BJ (cell line): Measurements from ENCODE around the gene SLC22A31. TPM values are rescaled to one million over a fixed set of nuclear protein-coding genes. Genes with fewer than 3 reads are reported as not detected.

Source experiments
- CTCF ChIA-PET: fragments of 350-600 bp; formaldehyde crosslinking; extraction: SDS; loops from one replicate; lab custom pipeline; 2021; ENCODE audit warnings: antibody characterized with exemption, inconsistent platforms; lab: Yijun Ruan, JAX
- POLR2A ChIA-PET: fragments of 300-600 bp; sonication (Branson Sonifier 250); formaldehyde crosslinking; extraction: SDS; loops from one replicate; lab custom pipeline; 2021; ENCODE audit warnings: antibody characterized with exemption; lab: Charles Lee
- DNase-seq: peaks from one replicate; pipeline ENCODE4 v3.0.0-alpha.2; 2011; ENCODE audit warnings: low read depth
- H3K27me3 ChIP-seq: 2 replicates; pipeline ENCODE4 v1.6.0; 2011; ENCODE audit warnings: low read length; ENCODE audit not compliant: control insufficient read depth, insufficient read depth
- H3K36me3 ChIP-seq: 2 replicates; pipeline ENCODE4 v1.5.1; 2011; ENCODE audit warnings: low read length; ENCODE audit not compliant: control insufficient read depth, insufficient read depth
- H3K4me3 ChIP-seq: 2 replicates; pipeline ENCODE4 v1.5.1; 2011; ENCODE audit warnings: low read depth, mild to moderate bottlenecking, control low read depth, low read length
- polyA plus RNA-seq: library from polyadenylated mRNA; depleted of rRNA; stranded (reverse); fragments of >200 nt; gene quantifications from 2 replicates; pipeline ENCODE4 v1.2.3, GENCODE V29; 2011
- TF ChIP-seq, protein P1 (sequence below): IDR thresholded peaks from 2 replicates; pipeline ENCODE4 v1.5.1; 2011; ENCODE audit warnings: low read depth, mild to moderate bottlenecking, control low read depth, inconsistent platforms, low read length, moderate library complexity; ENCODE audit not compliant: insufficient read depth

The SLC22A31 gene
- polyA plus RNA-seq, 1 experiment, result 0.11 TPM

DNA sequence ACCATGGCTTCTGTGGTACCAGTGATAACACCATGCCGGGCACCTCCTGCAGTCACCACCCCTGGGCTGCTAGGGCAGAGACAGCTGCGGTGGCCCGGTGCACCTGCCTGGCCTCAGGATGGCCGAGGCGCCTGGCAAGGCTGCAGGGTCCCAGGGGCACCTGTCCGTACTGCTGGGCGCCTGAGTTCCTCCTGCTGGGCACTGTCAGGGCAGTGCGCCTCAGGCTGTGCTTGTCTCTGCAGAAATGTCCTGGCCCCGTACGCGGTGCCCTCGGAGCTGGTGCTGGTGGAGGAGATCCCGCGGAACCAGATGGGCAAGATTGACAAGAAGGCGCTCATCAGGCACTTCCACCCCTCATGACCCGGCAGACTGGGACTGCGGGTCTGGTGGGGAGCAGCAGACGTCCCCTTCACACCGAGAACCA lies 46.5 kb downstream of the SLC22A31 start:
- TF ChIP-seq, protein P1, sequence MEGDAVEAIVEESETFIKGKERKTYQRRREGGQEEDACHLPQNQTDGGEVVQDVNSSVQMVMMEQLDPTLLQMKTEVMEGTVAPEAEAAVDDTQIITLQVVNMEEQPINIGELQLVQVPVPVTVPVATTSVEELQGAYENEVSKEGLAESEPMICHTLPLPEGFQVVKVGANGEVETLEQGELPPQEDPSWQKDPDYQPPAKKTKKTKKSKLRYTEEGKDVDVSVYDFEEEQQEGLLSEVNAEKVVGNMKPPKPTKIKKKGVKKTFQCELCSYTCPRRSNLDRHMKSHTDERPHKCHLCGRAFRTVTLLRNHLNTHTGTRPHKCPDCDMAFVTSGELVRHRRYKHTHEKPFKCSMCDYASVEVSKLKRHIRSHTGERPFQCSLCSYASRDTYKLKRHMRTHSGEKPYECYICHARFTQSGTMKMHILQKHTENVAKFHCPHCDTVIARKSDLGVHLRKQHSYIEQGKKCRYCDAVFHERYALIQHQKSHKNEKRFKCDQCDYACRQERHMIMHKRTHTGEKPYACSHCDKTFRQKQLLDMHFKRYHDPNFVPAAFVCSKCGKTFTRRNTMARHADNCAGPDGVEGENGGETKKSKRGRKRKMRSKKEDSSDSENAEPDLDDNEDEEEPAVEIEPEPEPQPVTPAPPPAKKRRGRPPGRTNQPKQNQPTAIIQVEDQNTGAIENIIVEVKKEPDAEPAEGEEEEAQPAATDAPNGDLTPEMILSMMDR, result no peak
- ChIA-PET CTCF (no interaction called here), POLR2A (no interaction called here)
- Histone ChIP-seq H3K36me3 (peaks cover 3% of the 10 kb centered on the region), H3K4me3 (no peak overlapping the region), H3K27me3 (no peaks in the 10 kb centered on the region)
- no peak for DNase-seq

DNA sequence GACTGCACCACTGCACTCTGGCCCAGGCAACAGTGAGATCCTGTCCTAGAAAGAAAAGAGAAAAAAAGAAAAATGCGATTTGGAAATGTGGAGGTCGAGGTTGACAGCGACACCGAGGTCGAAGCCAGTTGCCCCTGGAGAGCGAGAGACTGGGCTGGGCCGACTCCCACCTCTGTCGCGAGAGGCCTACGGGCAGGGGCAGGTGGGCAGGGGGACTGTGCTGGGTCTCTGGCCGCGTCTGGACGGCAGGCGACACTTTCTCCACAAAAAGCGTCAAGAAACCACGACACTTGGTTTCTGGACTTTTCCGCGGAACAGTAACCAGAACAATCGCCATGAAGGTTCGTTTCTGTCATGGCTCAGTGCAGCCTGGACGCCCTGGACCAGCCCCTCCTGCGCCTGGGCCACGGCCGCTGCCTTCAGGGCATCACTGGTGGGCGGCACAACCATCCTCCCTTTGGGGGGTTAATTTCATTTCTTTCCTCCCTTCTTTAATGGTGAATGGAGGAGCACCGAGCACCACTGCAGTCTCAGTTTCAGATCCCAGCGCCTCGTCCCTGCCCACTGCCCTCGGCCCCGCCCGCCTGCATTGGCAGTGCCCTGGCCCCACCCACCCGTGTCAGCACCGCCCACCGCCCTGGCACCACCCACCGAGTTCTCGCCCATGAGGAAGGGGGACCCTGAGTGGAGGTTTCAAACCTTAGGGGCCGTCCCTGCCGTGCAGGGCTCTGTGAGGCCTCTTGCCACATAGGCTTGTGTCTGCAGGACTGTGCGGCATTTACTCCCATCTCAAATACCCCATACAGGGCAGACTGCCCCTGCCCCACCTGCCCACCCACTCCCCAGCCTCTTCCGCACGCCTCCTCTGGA lies 47.3 kb downstream of the SLC22A31 start:
- ChIA-PET POLR2A (no interaction called here), CTCF (interaction anchor here (0.6 kb wide), 1 partner anchor 115 kb away, joined by 3 read pairs; no protein-coding TSS in a partner anchor)
- Histone ChIP-seq H3K27me3 (no peaks in the 10 kb centered on the region), H3K36me3 (peaks cover 3% of the 10 kb centered on the region), H3K4me3 (no peak overlapping the region)
- TF ChIP-seq, protein P1, result no peak
- no peak for DNase-seq

DNA sequence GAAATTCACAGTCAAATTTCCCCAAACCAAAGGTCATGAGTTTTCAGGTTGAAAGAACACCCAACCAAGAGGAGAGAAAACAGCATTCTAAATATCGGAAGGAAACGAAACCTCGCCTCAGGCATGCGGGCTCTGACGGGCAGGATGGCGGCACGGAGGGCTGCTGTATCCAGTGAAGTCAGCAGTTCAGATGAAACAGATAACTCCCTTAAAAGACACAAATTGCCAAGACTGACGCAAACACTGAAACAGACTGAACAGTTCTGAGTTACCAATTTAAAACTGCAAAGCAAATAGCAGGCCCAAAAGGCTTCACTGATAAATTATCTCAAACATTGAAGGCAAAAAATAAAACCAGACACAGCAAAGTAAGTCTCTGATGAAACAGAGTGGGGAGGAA lies 49.4 kb downstream of the SLC22A31 start:
- no peak overlapping the region for H3K4me3 ChIP-seq
- POLR2A ChIA-PET, result no interaction called here
- DNase-seq, result no peak
- TF ChIP-seq, protein P1, result no peak
- CTCF ChIA-PET, result no interaction called here
- H3K27me3 ChIP-seq, result no peaks in the 10 kb centered on the region
- H3K36me3 ChIP-seq, result peaks cover 8% of the 10 kb centered on the region

DNA sequence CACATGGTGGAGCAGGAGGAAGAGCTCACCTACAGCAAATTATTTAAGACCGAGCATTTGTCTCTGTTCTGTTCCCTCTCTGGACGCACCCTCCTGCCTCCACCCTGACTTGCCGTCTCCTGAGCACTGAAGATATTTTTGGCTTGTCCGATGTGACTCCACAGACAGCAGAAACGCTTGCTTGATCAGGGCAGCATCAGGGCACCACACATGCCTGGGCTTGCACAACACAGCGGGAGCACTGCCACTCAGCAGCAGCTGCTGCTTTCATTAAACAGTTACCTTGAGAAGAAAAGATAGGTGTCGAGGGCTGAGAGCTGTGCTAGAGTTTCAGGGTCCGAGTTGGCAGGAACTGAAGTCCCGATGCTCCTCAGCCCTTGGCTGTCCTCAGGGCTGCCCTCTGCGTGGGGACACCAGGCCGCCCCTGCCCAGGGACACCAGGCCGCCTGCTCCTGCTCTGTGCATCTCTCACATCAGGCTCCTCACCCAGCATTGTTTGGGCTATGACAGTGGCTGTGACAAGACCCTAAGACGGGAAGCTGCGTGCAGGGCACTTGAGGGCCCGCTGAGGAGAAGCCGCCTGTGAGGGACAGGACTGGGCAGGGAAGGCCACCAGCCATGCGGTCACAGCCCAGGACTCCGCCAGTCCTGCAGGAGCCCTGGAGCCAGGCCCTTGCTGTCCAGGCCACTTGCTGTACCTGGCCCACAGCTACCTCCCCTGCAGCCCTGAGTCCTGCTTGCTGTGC lies 50.1 kb downstream of the SLC22A31 start:
- DNase-seq, result no peak
- Histone ChIP-seq H3K4me3 (no peak overlapping the region), H3K36me3 (peaks cover 8% of the 10 kb centered on the region), H3K27me3 (no peaks in the 10 kb centered on the region)
- ChIA-PET POLR2A (no interaction called here), CTCF (interaction anchor here (1.4 kb wide), 1 partner anchor 17 kb away, joined by 3 read pairs; no protein-coding TSS in a partner anchor)
- TF ChIP-seq, protein P1, result no peak

DNA sequence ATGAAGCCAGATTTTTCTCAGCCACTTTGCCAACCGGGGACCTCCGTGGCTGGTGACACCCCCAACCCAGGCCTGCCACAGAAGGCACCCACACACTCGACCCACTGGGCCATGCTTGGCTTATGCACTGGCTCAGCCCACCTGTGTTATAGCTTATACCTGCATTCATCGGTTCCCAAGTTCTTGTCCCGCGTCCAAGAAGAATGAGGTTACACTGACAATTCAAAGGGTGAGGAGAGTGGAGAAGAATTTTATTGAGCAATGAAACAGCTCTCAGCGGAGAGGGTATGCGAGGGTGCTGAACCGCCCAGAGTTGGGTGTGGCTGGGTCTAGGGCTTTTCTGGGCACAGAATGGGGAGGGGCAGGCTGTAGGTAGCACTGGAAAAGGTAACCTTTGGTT lies 51.0 kb downstream of the SLC22A31 start:
- H3K36me3 ChIP-seq, result peaks cover 8% of the 10 kb centered on the region
- TF ChIP-seq, protein P1, result no peak
- H3K4me3 ChIP-seq, result no peak overlapping the region
- DNase-seq, result no peak
- no peaks in the 10 kb centered on the region for H3K27me3 ChIP-seq
- POLR2A ChIA-PET, result no interaction called here
- CTCF ChIA-PET, result interaction anchor here (1.4 kb wide), 1 partner anchor 18 kb away, joined by 3 read pairs; no protein-coding TSS in a partner anchor
